GM21423 (cell line): ENCODE data around the gene ARL5A.

Experiments
- ATAC-seq: cut with Tn5 transposase; IDR thresholded peaks from one replicate; pipeline ENCODE4 v1.9.1; 2021; ENCODE audit warnings: mild to moderate bottlenecking, moderate library complexity; ENCODE audit not compliant: unreplicated experiment

ARL5A gene

GRCh38 chr2:151769606-151770005 lies 58.6 kb downstream of the ARL5A start:
- no peak for ATAC-seq

GRCh38 chr2:151767536-151767935 lies 60.7 kb downstream of the ARL5A start:
- ATAC-seq = no peak

DNA sequence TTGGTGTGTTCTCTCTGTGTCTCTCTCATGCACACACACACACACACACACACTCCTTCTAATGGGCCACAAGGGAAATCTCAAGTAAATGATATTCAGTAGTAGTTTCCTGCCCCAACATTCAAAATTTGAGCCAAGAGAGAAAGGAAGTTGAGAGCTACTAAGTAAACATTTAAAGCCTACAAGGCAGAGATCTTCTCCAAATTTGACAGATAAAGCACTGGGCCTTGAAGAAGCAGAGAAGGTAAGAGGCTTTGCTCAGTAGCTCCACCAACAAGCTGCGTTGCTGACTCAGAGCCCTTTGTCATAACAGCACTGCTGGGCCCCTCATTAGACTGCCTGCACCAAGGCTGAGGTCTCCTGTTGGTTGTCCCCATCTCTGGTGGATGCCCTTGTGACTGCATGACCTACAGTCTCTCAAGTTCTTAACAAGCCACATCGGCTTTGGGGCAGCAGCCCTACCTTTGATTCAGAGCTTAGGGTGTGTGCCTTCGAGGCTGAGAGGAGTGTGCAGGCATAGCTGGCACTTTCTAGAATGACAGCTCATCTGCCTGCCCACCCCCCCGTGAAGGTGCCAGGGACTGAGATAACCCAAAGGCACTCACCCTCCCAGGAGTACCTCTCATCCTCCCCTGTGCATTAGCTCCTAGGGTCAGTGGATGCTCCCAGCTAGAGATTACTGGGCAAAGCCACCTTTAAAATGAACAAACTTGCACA lies 61.6 kb downstream of the ARL5A start:
- peak; percentile 42 for ATAC-seq

GRCh38 chr2:151765760-151766410 lies 62.3 kb downstream of the ARL5A start:
- peak; percentile 28 for ATAC-seq

DNA sequence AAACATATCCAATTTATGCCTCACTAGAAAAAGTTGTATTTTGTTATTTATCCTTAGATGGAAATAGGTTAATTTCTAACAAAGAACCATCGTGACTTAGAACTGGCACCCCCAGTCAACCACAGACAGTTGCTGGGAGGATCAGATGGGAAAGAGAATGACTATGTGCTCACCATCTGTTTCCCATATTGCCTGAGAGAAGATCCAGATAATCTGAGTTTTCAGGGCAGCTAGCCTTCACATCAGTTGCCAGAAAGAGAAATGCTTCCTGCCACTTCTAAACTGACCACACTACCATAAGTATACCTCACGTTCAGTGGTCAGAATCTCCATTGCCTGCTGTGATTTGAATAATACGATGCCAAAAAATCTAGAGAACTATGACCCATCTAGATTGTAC lies 65.5 kb downstream of the ARL5A start:
- no peak for ATAC-seq

DNA sequence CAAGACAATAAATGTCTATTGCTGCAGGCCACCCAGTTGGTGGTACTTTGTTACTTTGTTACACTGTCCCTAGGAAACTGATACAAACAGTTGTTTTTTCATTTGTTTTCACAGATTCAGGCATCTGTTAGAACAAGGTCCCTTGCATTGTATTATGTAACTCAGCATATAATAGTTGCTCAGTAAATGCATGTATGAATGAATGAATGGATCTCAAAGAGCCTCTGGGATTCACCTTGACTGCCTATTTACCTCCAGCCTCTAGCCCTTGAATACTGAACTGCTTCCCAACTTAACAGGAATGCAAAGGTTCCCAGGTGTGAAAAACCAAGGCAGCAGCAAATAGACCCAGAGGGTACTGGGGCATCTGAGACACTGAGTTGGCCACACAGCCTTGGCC lies 66.5 kb downstream of the ARL5A start:
- ATAC-seq = no peak

DNA sequence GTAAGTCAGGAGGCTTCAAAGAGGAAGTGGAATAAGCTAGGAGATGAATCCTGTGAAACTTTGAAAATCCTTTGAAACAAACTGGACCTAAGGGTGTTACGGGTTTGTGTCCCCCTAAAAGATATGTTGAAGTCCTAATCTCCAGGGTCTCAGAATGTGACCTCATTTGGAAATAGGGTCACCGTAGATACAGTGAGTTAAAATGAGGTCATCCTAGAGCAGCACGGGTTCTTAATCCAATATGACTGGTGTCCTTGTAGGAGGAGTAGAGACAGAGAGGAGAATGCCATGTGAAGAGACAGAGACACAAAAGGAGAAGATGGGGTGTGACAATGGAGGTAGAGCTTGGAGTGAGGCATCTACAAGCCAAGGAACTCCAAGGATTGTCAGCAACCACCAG lies 67.0 kb downstream of the ARL5A start:
- ATAC-seq = no peak

DNA sequence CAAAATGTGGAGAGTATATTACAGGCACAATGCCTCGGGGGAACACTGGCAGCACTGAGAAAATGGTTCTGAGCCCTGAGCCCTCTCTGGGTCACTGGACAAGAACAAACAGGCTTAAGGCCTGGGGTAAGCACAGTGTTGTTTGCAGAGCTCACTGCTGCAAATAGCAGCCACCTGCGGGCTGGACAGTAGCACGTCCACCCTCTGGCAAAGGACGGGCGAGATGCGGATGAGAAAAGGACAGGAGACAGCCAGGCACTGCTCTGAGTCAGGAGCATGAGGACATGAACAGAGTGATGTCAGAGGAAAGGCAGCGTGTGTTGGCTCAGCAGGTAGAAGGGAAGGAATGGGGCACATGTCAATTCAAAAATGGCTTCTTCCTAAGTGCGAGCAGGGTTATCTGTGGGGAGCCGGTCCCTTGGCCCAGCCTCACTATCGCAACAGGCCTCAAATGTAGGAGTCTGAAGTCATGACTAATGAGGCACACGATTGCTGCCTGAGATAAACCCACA lies 68.0 kb downstream of the ARL5A start:
- no peak for ATAC-seq

- ATAC-seq = no peak
These were observed 69.5 kb downstream of the ARL5A start for GRCh38 chr2:151758744-151759143.

GRCh38 chr2:151757861-151758260 lies 70.4 kb downstream of the ARL5A start:
- no peak for ATAC-seq

- no peak for ATAC-seq
These were observed 71.4 kb downstream of the ARL5A start for GRCh38 chr2:151756820-151757219.

GRCh38 chr2:151754253-151754897 lies 73.8 kb downstream of the ARL5A start:
- no peak for ATAC-seq

DNA sequence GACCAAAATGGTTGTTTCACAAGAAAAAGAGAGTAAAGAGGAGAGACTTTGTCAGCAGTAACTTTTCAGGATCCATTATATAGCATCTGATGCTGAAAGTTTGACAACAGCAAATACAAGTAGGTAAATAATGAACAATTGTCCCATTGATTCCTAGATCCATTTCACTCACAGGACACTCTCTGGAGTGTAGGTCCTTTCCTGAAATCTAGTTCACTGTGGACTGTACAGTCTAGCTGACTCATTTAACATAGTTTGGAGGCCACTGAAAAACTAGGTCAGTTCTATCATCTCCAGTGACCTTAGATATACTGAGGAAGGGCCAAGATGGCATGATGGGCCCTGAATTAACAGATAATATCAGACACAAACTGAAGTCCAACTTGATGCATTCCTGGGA lies 74.7 kb downstream of the ARL5A start:
- no peak for ATAC-seq
